ENCODE results near the gene CFAP300. TPM values are rescaled to one million over a fixed set of nuclear protein-coding genes. Genes with fewer than 3 reads are reported as not detected.
A peak's percentile ranks its signal among the peaks of the same experiment; 100 is the strongest.

CFAP300 gene
- total and polyA plus RNA-seq, 5 donors from 2014 or later = not detected

DNA sequence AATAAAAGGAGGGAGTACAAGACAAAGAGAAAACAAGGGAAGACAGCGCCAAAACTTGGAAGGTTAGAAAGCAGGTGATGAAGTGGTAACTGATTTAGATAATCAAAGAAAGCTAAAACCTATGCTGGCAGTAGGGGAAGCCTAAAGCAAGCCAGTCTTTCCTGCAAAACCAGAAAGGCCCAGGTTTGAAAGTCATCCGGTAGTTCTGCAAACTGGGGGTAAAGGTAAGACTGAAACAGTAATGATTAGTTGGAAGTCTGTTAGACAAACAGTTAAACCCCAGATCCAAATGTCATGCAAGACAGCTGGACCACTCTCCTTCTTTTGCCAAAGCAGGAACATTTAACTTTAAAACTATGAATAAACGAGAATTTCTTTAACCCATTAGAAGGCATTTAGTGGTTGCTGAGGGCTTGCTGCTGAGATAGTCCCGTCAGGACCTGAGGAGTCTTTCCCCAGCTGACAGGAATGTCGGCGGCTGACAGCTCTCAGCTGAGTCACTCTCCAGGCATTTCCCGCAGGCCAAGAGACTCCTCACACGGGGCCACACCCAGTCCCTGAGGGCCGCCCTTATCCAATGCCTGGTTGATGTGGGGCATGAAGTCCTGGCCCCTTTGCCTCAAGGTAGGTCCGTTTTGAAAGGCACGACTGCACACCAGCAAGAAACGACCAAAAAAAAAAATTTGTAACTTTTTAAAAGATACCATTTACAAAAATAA lies 36.3 kb upstream of the CFAP300 start:
- Histone ChIP-seq H3K36me3 (ENCODE audit: control insufficient read depth, insufficient read depth, low read length) (no peaks in the 10 kb centered on the region), H3K9me3 (ENCODE audit: control insufficient read depth in 2 of 2, low read length in 2 of 2) (no peaks in the 10 kb centered on the region), H3K4me3 (ENCODE audit: low read depth, low read length) (no peak overlapping the region), H3K27ac (ENCODE audit: insufficient read depth, low read length, poor library complexity, severe bottlenecking) (no peak overlapping the region), H3K4me1 (ENCODE audit: control insufficient read depth, insufficient read depth, low read length, poor library complexity, severe bottlenecking) (no peaks in the 10 kb centered on the region), H3K27me3 (ENCODE audit: control insufficient read depth, insufficient read depth, low read length) (peaks cover 2% of the 10 kb centered on the region)
- Mint-ChIP-seq H3K4me1 (no peaks in the 10 kb centered on the region), H3K27ac (no peak overlapping the region), H3K36me3 (no peaks in the 10 kb centered on the region), H3K9me3 (peaks cover 0 to 2% (median 0%) of the 10 kb centered on the region in 7 donors), H3K27me3 (peaks cover 14% of the 10 kb centered on the region), H3K4me3 (no peak overlapping the region)
- DNase-seq (no peak), ATAC-seq (ENCODE audit: low read depth in 2 of 2) (no peak)

DNA sequence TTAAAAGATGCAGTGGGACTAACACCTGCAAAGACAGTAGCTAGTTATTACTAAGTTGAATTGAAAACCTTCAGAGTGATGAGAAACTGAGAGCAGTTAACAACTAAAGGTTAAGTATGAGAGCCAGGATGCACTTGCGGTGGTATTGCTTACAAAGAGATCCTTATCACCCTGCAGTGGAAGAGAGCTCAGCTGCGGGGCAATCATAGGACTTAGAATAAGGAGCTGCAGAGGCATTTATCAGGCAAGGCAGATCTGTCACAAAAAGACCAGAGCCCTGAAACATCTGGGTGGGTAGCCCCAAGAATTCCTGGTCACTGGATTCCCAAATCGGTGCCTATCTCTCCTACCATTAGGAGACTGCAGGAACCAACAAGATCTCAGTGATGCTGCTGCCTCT lies 34.3 kb upstream of the CFAP300 start:
- Histone ChIP-seq H3K36me3 (ENCODE audit: control insufficient read depth, insufficient read depth, low read length) (no peaks in the 10 kb centered on the region), H3K4me1 (ENCODE audit: control insufficient read depth, insufficient read depth, low read length, poor library complexity, severe bottlenecking) (no peaks in the 10 kb centered on the region), H3K27ac (ENCODE audit: insufficient read depth, low read length, poor library complexity, severe bottlenecking) (no peak overlapping the region), H3K9me3 (ENCODE audit: control insufficient read depth in 2 of 2, low read length in 2 of 2) (no peaks in the 10 kb centered on the region), H3K4me3 (ENCODE audit: low read depth, low read length) (no peak overlapping the region), H3K27me3 (ENCODE audit: control insufficient read depth, insufficient read depth, low read length) (peaks cover 2% of the 10 kb centered on the region)
- Mint-ChIP-seq H3K36me3 (no peaks in the 10 kb centered on the region), H3K27ac (no peak overlapping the region), H3K27me3 (peaks cover 14% of the 10 kb centered on the region), H3K9me3 (peaks cover 0 to 2% (median 0%) of the 10 kb centered on the region in 7 donors), H3K4me1 (no peaks in the 10 kb centered on the region), H3K4me3 (no peak overlapping the region)
- ATAC-seq (ENCODE audit: low read depth in 2 of 2) (no peak), DNase-seq (peak in 1 of 3 donors; percentile 44)

DNA sequence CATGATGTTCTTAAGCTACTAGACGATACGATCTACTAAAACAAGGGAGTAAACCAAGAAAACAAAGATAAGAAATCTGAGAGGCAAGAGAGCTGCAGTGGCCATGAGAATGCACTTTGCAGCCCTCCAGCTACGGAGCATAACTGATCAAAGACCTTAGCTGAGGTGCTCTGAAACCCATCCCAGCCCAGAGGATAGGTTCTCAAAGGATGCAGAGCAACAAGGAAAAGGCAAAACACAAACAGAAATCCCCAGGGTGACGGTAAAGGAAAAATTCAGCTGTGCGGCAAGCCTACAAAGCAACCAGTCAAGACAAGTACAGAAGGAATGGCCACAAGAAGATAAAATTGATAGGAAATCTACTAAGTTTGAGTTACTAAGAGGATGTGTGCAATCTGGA lies 32.5 kb upstream of the CFAP300 start:
- H3K9me3 Mint-ChIP-seq = peaks cover 0 to 2% (median 0%) of the 10 kb centered on the region in 7 donors
- no peak for DNase-seq
- H3K4me1 ChIP-seq (ENCODE audit: control insufficient read depth, insufficient read depth, low read length, poor library complexity, severe bottlenecking) = no peaks in the 10 kb centered on the region
- peaks cover 12% of the 10 kb centered on the region for H3K27me3 Mint-ChIP-seq
- H3K4me3 ChIP-seq (ENCODE audit: low read depth, low read length) = no peak overlapping the region
- no peak overlapping the region for H3K27ac ChIP-seq (ENCODE audit: insufficient read depth, low read length, poor library complexity, severe bottlenecking)
- H3K4me3 Mint-ChIP-seq = no peak overlapping the region
- H3K36me3 ChIP-seq (ENCODE audit: control insufficient read depth, insufficient read depth, low read length) = no peaks in the 10 kb centered on the region
- no peaks in the 10 kb centered on the region for H3K36me3 Mint-ChIP-seq
- ATAC-seq (ENCODE audit: low read depth in 2 of 2) = no peak
- peaks cover 2% of the 10 kb centered on the region for H3K27me3 ChIP-seq (ENCODE audit: control insufficient read depth, insufficient read depth, low read length)
- H3K4me1 Mint-ChIP-seq = no peaks in the 10 kb centered on the region
- H3K27ac Mint-ChIP-seq = no peak overlapping the region
- H3K9me3 ChIP-seq (ENCODE audit: control insufficient read depth in 2 of 2, low read length in 2 of 2) = no peaks in the 10 kb centered on the region

DNA sequence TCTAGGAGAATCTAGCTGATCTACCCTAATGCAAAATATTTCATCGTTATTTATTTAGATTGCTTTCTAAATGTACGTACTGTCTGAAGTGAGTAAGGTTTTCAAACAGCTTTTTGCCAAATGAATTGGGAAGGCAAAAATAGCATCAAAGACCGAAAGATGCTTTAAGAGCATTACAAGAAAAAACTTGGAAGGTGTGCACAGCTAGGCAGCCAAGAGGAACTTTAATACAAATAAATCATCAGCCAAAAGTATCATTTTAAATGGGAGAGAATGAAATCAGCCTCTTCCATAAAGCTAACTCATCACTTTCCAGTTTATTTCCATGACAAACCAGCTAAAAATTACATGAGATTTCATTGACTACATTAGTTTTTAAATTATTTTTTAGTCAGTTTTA lies 30.2 kb upstream of the CFAP300 start:
- peaks cover 0 to 2% (median 0%) of the 10 kb centered on the region in 7 donors for H3K9me3 Mint-ChIP-seq
- no peaks in the 10 kb centered on the region for H3K4me1 ChIP-seq (ENCODE audit: control insufficient read depth, insufficient read depth, low read length, poor library complexity, severe bottlenecking)
- H3K27ac ChIP-seq (ENCODE audit: insufficient read depth, low read length, poor library complexity, severe bottlenecking) = no peak overlapping the region
- H3K4me3 Mint-ChIP-seq = no peak overlapping the region
- no peak for DNase-seq
- peaks cover 7% of the 10 kb centered on the region for H3K27me3 Mint-ChIP-seq
- no peaks in the 10 kb centered on the region for H3K4me1 Mint-ChIP-seq
- no peaks in the 10 kb centered on the region for H3K9me3 ChIP-seq (ENCODE audit: control insufficient read depth in 2 of 2, low read length in 2 of 2)
- no peaks in the 10 kb centered on the region for H3K36me3 Mint-ChIP-seq
- no peak overlapping the region for H3K27ac Mint-ChIP-seq
- H3K27me3 ChIP-seq (ENCODE audit: control insufficient read depth, insufficient read depth, low read length) = peaks cover 2% of the 10 kb centered on the region
- H3K4me3 ChIP-seq (ENCODE audit: low read depth, low read length) = no peak overlapping the region
- ATAC-seq (ENCODE audit: low read depth in 2 of 2) = no peak
- no peaks in the 10 kb centered on the region for H3K36me3 ChIP-seq (ENCODE audit: control insufficient read depth, insufficient read depth, low read length)

DNA sequence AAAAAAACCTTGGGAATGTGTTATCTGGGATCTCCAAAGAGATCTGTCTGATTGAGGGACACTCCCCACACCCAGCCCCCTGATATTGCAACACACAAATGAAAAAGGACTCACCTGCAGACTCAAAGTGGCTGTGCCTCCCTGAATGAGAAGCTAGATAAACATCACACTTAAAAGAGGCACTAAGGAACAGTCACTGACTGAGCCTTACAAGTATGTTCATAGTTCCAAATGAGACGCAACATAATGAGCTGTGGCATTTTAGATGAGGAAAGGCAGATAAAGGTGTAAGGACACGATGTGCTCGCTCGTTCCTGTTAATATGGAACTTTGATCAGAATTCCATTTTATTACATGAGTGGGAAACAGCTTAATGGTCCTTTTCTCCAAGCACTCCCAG lies 21.0 kb upstream of the CFAP300 start:
- no peak for DNase-seq
- H3K9me3 ChIP-seq (ENCODE audit: control insufficient read depth in 2 of 2, low read length in 2 of 2) = no peaks in the 10 kb centered on the region
- H3K36me3 ChIP-seq (ENCODE audit: control insufficient read depth, insufficient read depth, low read length) = no peaks in the 10 kb centered on the region
- H3K27me3 ChIP-seq (ENCODE audit: control insufficient read depth, insufficient read depth, low read length) = peaks cover 3% of the 10 kb centered on the region
- H3K4me1 ChIP-seq (ENCODE audit: control insufficient read depth, insufficient read depth, low read length, poor library complexity, severe bottlenecking) = no peaks in the 10 kb centered on the region
- Mint-ChIP-seq H3K9me3 (peaks cover 0 to 3% (median 0%) of the 10 kb centered on the region in 7 donors), H3K4me3 (no peak overlapping the region), H3K27me3 (peaks cover 21% of the 10 kb centered on the region), H3K36me3 (no peaks in the 10 kb centered on the region), H3K27ac (no peak overlapping the region), H3K4me1 (no peaks in the 10 kb centered on the region)
- no peak for ATAC-seq (ENCODE audit: low read depth in 2 of 2)
- no peak overlapping the region for H3K4me3 ChIP-seq (ENCODE audit: low read depth, low read length)
- H3K27ac ChIP-seq (ENCODE audit: insufficient read depth, low read length, poor library complexity, severe bottlenecking) = no peak overlapping the region

DNA sequence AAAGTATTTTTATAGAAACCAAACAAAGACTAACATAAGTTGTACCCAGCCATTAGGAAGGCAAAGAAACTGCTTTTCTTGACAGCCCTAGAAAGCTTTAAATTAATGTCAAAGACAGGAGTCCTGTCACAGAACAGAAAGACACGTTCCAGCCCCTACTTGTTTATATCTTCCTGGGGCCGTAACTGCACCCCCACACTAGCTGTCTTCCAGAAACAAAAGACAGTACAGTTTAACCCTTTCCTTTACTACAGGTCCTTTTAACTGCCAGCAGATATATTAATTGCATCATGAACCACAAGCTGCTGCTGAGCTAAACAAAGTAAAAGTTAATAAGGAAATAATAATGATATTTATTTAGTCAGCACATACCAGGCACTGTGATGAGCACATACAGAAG lies 20.3 kb upstream of the CFAP300 start:
- H3K36me3 ChIP-seq (ENCODE audit: control insufficient read depth, insufficient read depth, low read length) = no peaks in the 10 kb centered on the region
- H3K27ac ChIP-seq (ENCODE audit: insufficient read depth, low read length, poor library complexity, severe bottlenecking) = no peak overlapping the region
- Mint-ChIP-seq H3K27me3 (peaks cover 21% of the 10 kb centered on the region), H3K4me1 (no peaks in the 10 kb centered on the region), H3K27ac (no peak overlapping the region), H3K9me3 (peaks cover 0 to 3% (median 0%) of the 10 kb centered on the region in 7 donors), H3K4me3 (no peak overlapping the region), H3K36me3 (no peaks in the 10 kb centered on the region)
- no peak for ATAC-seq (ENCODE audit: low read depth in 2 of 2)
- H3K27me3 ChIP-seq (ENCODE audit: control insufficient read depth, insufficient read depth, low read length) = peaks cover 3% of the 10 kb centered on the region
- no peaks in the 10 kb centered on the region for H3K4me1 ChIP-seq (ENCODE audit: control insufficient read depth, insufficient read depth, low read length, poor library complexity, severe bottlenecking)
- H3K4me3 ChIP-seq (ENCODE audit: low read depth, low read length) = no peak overlapping the region
- no peak for DNase-seq
- H3K9me3 ChIP-seq (ENCODE audit: control insufficient read depth in 2 of 2, low read length in 2 of 2) = no peaks in the 10 kb centered on the region

DNA sequence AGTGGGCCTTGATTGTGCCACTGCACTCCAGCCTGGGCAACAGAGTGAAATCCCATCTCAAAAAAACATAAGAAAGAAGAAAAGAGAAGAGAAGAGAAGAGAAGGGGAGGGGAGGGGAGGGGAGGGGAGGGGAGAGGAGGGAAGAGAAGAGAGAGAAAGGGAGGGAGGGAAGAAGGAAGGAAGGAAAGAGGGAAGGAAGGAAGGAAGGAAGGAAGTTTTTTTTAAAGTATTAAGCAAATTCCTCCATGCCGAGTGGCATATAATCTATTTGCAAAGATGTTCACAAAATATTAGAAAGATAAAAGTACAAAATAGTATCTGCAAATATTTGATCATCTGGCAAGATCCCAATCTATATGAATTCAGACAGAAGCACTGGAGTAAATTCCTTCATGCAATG lies 10.5 kb upstream of the CFAP300 start:
- no peaks in the 10 kb centered on the region for H3K4me1 ChIP-seq (ENCODE audit: control insufficient read depth, insufficient read depth, low read length, poor library complexity, severe bottlenecking)
- H3K27me3 Mint-ChIP-seq = no peaks in the 10 kb centered on the region
- no peak for ATAC-seq (ENCODE audit: low read depth in 2 of 2)
- no peak overlapping the region for H3K27ac Mint-ChIP-seq
- H3K9me3 ChIP-seq (ENCODE audit: control insufficient read depth in 2 of 2, low read length in 2 of 2) = no peaks in the 10 kb centered on the region
- no peak for DNase-seq
- no peaks in the 10 kb centered on the region for H3K36me3 ChIP-seq (ENCODE audit: control insufficient read depth, insufficient read depth, low read length)
- H3K9me3 Mint-ChIP-seq = peaks cover 0 to 3% (median 0%) of the 10 kb centered on the region in 7 donors
- no peak overlapping the region for H3K27ac ChIP-seq (ENCODE audit: insufficient read depth, low read length, poor library complexity, severe bottlenecking)
- H3K27me3 ChIP-seq (ENCODE audit: control insufficient read depth, insufficient read depth, low read length) = no peaks in the 10 kb centered on the region
- no peaks in the 10 kb centered on the region for H3K4me1 Mint-ChIP-seq
- no peak overlapping the region for H3K4me3 ChIP-seq (ENCODE audit: low read depth, low read length)
- no peak overlapping the region for H3K4me3 Mint-ChIP-seq
- no peaks in the 10 kb centered on the region for H3K36me3 Mint-ChIP-seq

DNA sequence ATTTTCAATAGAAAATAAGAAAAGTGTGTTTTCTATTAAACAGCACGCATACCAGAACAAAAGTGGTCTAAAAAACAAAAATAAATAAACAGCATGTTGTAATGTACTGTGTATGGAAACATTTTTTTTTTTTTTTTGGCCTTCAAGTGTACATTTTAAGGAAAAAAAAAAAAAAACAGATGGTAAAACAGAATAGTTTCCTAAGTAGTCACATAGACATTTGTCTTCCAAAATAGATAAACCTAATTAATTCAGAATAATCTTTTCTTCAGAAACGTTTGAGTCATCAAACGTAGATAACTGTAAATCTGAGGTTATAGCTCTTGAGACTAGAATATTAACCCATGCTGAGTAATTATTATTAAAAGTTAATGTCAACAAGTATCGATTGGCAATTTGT lies 396 bp upstream of the CFAP300 start:
- Mint-ChIP-seq H3K36me3 (no peaks in the 10 kb centered on the region), H3K27ac (no peak overlapping the region), H3K4me3 (peak overlapping the region in 2 of 4 donors; percentile 62 to 68), H3K27me3 (peaks cover 39% of the 10 kb centered on the region), H3K4me1 (peaks cover 0 to 10% (median 4%) of the 10 kb centered on the region in 4 donors), H3K9me3 (peaks cover 0 to 4% (median 0%) of the 10 kb centered on the region in 7 donors)
- H3K4me3 ChIP-seq (ENCODE audit: low read depth, low read length) = no peak overlapping the region
- ATAC-seq (ENCODE audit: low read depth in 2 of 2) (no peak), DNase-seq (no peak)
- no peaks in the 10 kb centered on the region for H3K36me3 ChIP-seq (ENCODE audit: control insufficient read depth, insufficient read depth, low read length)
- no peaks in the 10 kb centered on the region for H3K9me3 ChIP-seq (ENCODE audit: control insufficient read depth in 2 of 2, low read length in 2 of 2)
- H3K4me1 ChIP-seq (ENCODE audit: control insufficient read depth, insufficient read depth, low read length, poor library complexity, severe bottlenecking) = peaks cover 8% of the 10 kb centered on the region
- H3K27ac ChIP-seq (ENCODE audit: insufficient read depth, low read length, poor library complexity, severe bottlenecking) = no peak overlapping the region
- peaks cover 8% of the 10 kb centered on the region for H3K27me3 ChIP-seq (ENCODE audit: control insufficient read depth, insufficient read depth, low read length)

All from CD4-positive, CD25-positive, alpha-beta regulatory T cell (primary cell).